Left ventricle myocardium inferior (tissue), 1 donor: ENCODE results near the gene DPP10. TPM values are rescaled to one million over a fixed set of nuclear protein-coding genes. Genes with fewer than 3 reads are reported as not detected.

Experiments
- DNase-seq: peaks from one replicate; pipeline ENCODE4 v3.0.0-alpha.2; 2020
- H3K27ac ChIP-seq: fragments of 200-600 bp; replicated peaks from 2 replicates; pipeline ENCODE4 v1.8.0; 2021
- H3K27me3 ChIP-seq: fragments of 200-600 bp; 2 replicates; pipeline ENCODE4 v1.8.0; 2021; ENCODE audit warnings: low read depth
- H3K36me3 ChIP-seq: fragments of 200-600 bp; 2 replicates; pipeline ENCODE4 v1.8.0; 2021
- H3K4me1 ChIP-seq: fragments of 200-600 bp; 2 replicates; pipeline ENCODE4 v1.8.0; 2021
- H3K4me3 ChIP-seq: fragments of 200-600 bp; 2 replicates; pipeline ENCODE4 v1.8.0; 2021; ENCODE audit warnings: mild to moderate bottlenecking, moderate library complexity
- H3K9me3 ChIP-seq: fragments of 200-600 bp; replicated peaks from 2 replicates; pipeline ENCODE4 v1.8.0; 2021
- CTCF ChIP-seq: fragments of 200-600 bp; IDR thresholded peaks from 2 replicates; pipeline ENCODE4 v1.8.0; 2021; ENCODE audit warnings: antibody characterized with exemption, mild to moderate bottlenecking, borderline replicate concordance
- intact Hi-C: fragments of 100-400 bp; cut with micrococcal nuclease; formaldehyde crosslinking; loops from one replicate; pipeline ENCODE4 v1.11.0; 2022
- total RNA-seq: library from RNA; stranded (reverse); fragmentation: NEBNext Ultra II Directional; extraction: Animal tissue kit (Norgen Biotek cat#: 25700); gene quantifications from one replicate; pipeline ENCODE4 v1.2.1, GENCODE V29; 2021
- donor health status: DM: no; HTN: yes; CAD: no; lungs with severe emphysema.

The DPP10 gene
- total RNA-seq, 1 donor from 2014 or later, result 0.16 TPM

GRCh38 chr2:115165529-115166109 lies 723.2 kb downstream of the DPP10 start:
- H3K4me3 ChIP-seq, result no peak overlapping the region
- DNase-seq, result no peak
- peak; percentile 54 for TF ChIP-seq CTCF
- peaks cover 47% of the 10 kb centered on the region for H3K27me3 ChIP-seq
- no peaks in the 10 kb centered on the region for H3K36me3 ChIP-seq
- peaks cover 9% of the 10 kb centered on the region for H3K4me1 ChIP-seq
- no peak overlapping the region for H3K27ac ChIP-seq
- peaks cover 9% of the 10 kb centered on the region for H3K9me3 ChIP-seq
- intact Hi-C loops, result no loop called here

- H3K9me3 ChIP-seq, result peaks cover 12% of the 10 kb centered on the region
- no peak overlapping the region for H3K4me3 ChIP-seq
- no peaks in the 10 kb centered on the region for H3K36me3 ChIP-seq
- peaks cover 19% of the 10 kb centered on the region for H3K27me3 ChIP-seq
- no peak for TF ChIP-seq CTCF
- intact Hi-C loops, result no loop called here
- no peaks in the 10 kb centered on the region for H3K4me1 ChIP-seq
- no peak overlapping the region for H3K27ac ChIP-seq
- no peak for DNase-seq
Observed at GRCh38 chr2:115168457-115168856, 726.0 kb downstream of the DPP10 start.

- Histone ChIP-seq H3K9me3 (peaks cover 12% of the 10 kb centered on the region), H3K4me3 (no peak overlapping the region), H3K27me3 (peaks cover 5% of the 10 kb centered on the region), H3K4me1 (no peaks in the 10 kb centered on the region), H3K36me3 (no peaks in the 10 kb centered on the region), H3K27ac (no peak overlapping the region)
- intact Hi-C loops, result no loop called here
- TF ChIP-seq CTCF, result no peak
- DNase-seq, result no peak
Observed at GRCh38 chr2:115169814-115170213, 727.4 kb downstream of the DPP10 start.

- Histone ChIP-seq H3K4me1 (no peaks in the 10 kb centered on the region), H3K9me3 (peaks cover 12% of the 10 kb centered on the region), H3K27ac (no peak overlapping the region), H3K27me3 (no peaks in the 10 kb centered on the region), H3K4me3 (no peak overlapping the region), H3K36me3 (no peaks in the 10 kb centered on the region)
- TF ChIP-seq CTCF, result no peak
- intact Hi-C loops, result no loop called here
- no peak for DNase-seq
Observed at GRCh38 chr2:115171751-115172150, 729.3 kb downstream of the DPP10 start.

- Histone ChIP-seq H3K27me3 (no peaks in the 10 kb centered on the region), H3K9me3 (peaks cover 12% of the 10 kb centered on the region), H3K36me3 (no peaks in the 10 kb centered on the region), H3K27ac (no peak overlapping the region), H3K4me3 (no peak overlapping the region), H3K4me1 (no peaks in the 10 kb centered on the region)
- no peak for DNase-seq
- TF ChIP-seq CTCF, result no peak
- intact Hi-C loops, result no loop called here
Observed at GRCh38 chr2:115174651-115175050, 732.2 kb downstream of the DPP10 start.
